G401 (cell line): ENCODE measurements around the gene UVRAG. TPM values are rescaled to one million over a fixed set of nuclear protein-coding genes. Genes with fewer than 3 reads are reported as not detected.
A peak's percentile ranks its signal among the peaks of the same experiment; 100 is the strongest.
"Not testable (repeated sequence)": the region's sequence is repeated elsewhere in the genome, so short reads cannot be mapped to it uniquely, and the experiment has no call there.

Experiments
- DNase-seq: peaks from one replicate; pipeline ENCODE4 v3.0.0-alpha.2; 2015; ENCODE audit warnings: low spot score
- in situ Hi-C: cut with HindIII; loops from 2 replicates; pipeline ENCODE4 v1.10.0; 2016; ENCODE audit warnings: low sequenced_read_pairs, mixed read lengths
- total RNA-seq: library from RNA; depleted of rRNA; stranded (reverse); fragments of >200 nt; shearing (Covaris generic); gene quantifications from 2 replicates; pipeline ENCODE4 v1.2.3, GENCODE V29; 2014

UVRAG gene
- total RNA-seq, 1 experiment from 2014 or later, result 12.3 TPM

GRCh38 chr11:76030286-76030685 is 215.3 kb downstream of the UVRAG start:
- in situ Hi-C loops, result no loop called here
- DNase-seq, result no peak

- in situ Hi-C loops, result no loop called here
- no peak for DNase-seq
These were observed 216.1 kb downstream of the UVRAG start for GRCh38 chr11:76030968-76031590.

- DNase-seq, result no peak
- in situ Hi-C loops, result no loop called here
These were observed 218.7 kb downstream of the UVRAG start for GRCh38 chr11:76033699-76034098.

- in situ Hi-C loops, result no loop called here
- DNase-seq, result no peak
These were observed 220.0 kb downstream of the UVRAG start for GRCh38 chr11:76035020-76035419.

GRCh38 chr11:76038608-76039007 is 223.6 kb downstream of the UVRAG start:
- in situ Hi-C loops, result no loop called here
- DNase-seq, result no peak

- DNase-seq, result no peak
- in situ Hi-C loops, result no loop called here
These were observed 226.2 kb downstream of the UVRAG start for GRCh38 chr11:76041208-76041607.

- in situ Hi-C loops, result no loop called here
- DNase-seq, result no peak
These were observed 229.8 kb downstream of the UVRAG start for GRCh38 chr11:76044750-76045320.

GRCh38 chr11:76047231-76047630 is 232.2 kb downstream of the UVRAG start:
- no peak for DNase-seq
- in situ Hi-C loops, result no loop called here

GRCh38 chr11:76047766-76048165 is 232.8 kb downstream of the UVRAG start:
- in situ Hi-C loops, result no loop called here
- no peak for DNase-seq

GRCh38 chr11:76048763-76049162 is 233.8 kb downstream of the UVRAG start:
- in situ Hi-C loops, result no loop called here
- no peak for DNase-seq

GRCh38 chr11:76049511-76049910 is 234.5 kb downstream of the UVRAG start:
- in situ Hi-C loops, result no loop called here
- DNase-seq, result no peak

- no peak for DNase-seq
These were observed 236.9 kb downstream of the UVRAG start for GRCh38 chr11:76051937-76052336.

GRCh38 chr11:76054330-76054729 is 239.3 kb downstream of the UVRAG start:
- in situ Hi-C loops, result no loop called here

More at GRCh38 chr11:76051937-76052336, 236.9 kb downstream of the UVRAG start:
- in situ Hi-C loops, result no loop called here

GRCh38 chr11:76056876-76057275 is 241.9 kb downstream of the UVRAG start:
- peak; percentile 76 for DNase-seq

More at GRCh38 chr11:76054330-76054729, 239.3 kb downstream of the UVRAG start:
- no peak for DNase-seq

GRCh38 chr11:76060475-76061036 is 245.5 kb downstream of the UVRAG start:
- in situ Hi-C loops, DNase-seq: not testable (repeated sequence)

More at GRCh38 chr11:76056876-76057275, 241.9 kb downstream of the UVRAG start:
- in situ Hi-C loops, result no loop called here

GRCh38 chr11:76062733-76063132 is 247.7 kb downstream of the UVRAG start:
- DNase-seq, result no peak
- in situ Hi-C loops, result no loop called here

- no peak for DNase-seq
- in situ Hi-C loops, result no loop called here
These were observed 249.2 kb downstream of the UVRAG start for GRCh38 chr11:76064192-76064591.

GRCh38 chr11:76067099-76067498 is 252.1 kb downstream of the UVRAG start:
- no peak for DNase-seq
- in situ Hi-C loops, result no loop called here

GRCh38 chr11:76069001-76069400 is 254.0 kb downstream of the UVRAG start:
- in situ Hi-C loops, result no loop called here
- DNase-seq, result no peak

- DNase-seq, result no peak
- in situ Hi-C loops, result no loop called here
These were observed 256.1 kb downstream of the UVRAG start for GRCh38 chr11:76071090-76071489.

GRCh38 chr11:76073724-76074123 is 258.7 kb downstream of the UVRAG start:
- in situ Hi-C loops, result no loop called here
- no peak for DNase-seq
